Urinary bladder (tissue), 4 donors: ENCODE data around the gene PI3. TPM values are rescaled to one million over a fixed set of nuclear protein-coding genes. Genes with fewer than 3 reads are reported as not detected.
A peak's percentile ranks its signal among the peaks of the same experiment; 100 is the strongest.

ENCODE experiments used
- DNase-seq: peaks from one replicate; pipeline ENCODE4 v3.0.0-alpha.2; 2015; ENCODE audit errors: extremely low spot score
- H3K27ac ChIP-seq: one replicate; pipeline ENCODE4 v1.5.1; 2013; ENCODE audit warnings: low read depth, mild to moderate bottlenecking, moderate library complexity
- H3K36me3 ChIP-seq: one replicate; pipeline ENCODE4 v1.6.1; 2013; ENCODE audit warnings: mild to moderate bottlenecking, moderate library complexity; ENCODE audit not compliant: insufficient read depth
- H3K4me1 ChIP-seq: one replicate; pipeline ENCODE4 v1.6.1; 2013; ENCODE audit warnings: mild to moderate bottlenecking, moderate library complexity; ENCODE audit not compliant: insufficient read depth
- H3K4me3 ChIP-seq: one replicate; pipeline ENCODE4 v1.5.1; 2013; ENCODE audit warnings: low read depth, low read length
- WGBS: extraction: QIAGEN DNeasy Blood & Tissue Kit; methylation state at CpG from one replicate; pipeline ENCODE4 v1.1.7; 2013; 5-methylcytosine and 5-hydroxymethylcytosine counted together
- polyA plus RNA-seq: library from polyadenylated mRNA; stranded (reverse); fragments of 200-250 nt; gene quantifications from one replicate; pipeline ENCODE4 v1.2.3, GENCODE V29; 2013
- total RNA-seq: library from RNA; depleted of rRNA; stranded (reverse); fragments of >200 nt; gene quantifications from one replicate; pipeline ENCODE4 v1.2.3, GENCODE V29; 2014
- donor health status: healthy with polysubstance abuse.
- donor health status: healthy.

The PI3 gene
- total and polyA plus RNA-seq, 2 donors = not detected

GRCh38 chr20:45157962-45158361, 16.7 kb upstream of the PI3 start:
- DNase-seq = peak; percentile 20
- Histone ChIP-seq H3K4me1 (no peaks in the 10 kb centered on the region), H3K4me3 (no peak overlapping the region), H3K27ac (no peak overlapping the region), H3K36me3 (no peaks in the 10 kb centered on the region)
- WGBS = 13% methylated on average over 1 of the region's 1 CpG

DNA sequence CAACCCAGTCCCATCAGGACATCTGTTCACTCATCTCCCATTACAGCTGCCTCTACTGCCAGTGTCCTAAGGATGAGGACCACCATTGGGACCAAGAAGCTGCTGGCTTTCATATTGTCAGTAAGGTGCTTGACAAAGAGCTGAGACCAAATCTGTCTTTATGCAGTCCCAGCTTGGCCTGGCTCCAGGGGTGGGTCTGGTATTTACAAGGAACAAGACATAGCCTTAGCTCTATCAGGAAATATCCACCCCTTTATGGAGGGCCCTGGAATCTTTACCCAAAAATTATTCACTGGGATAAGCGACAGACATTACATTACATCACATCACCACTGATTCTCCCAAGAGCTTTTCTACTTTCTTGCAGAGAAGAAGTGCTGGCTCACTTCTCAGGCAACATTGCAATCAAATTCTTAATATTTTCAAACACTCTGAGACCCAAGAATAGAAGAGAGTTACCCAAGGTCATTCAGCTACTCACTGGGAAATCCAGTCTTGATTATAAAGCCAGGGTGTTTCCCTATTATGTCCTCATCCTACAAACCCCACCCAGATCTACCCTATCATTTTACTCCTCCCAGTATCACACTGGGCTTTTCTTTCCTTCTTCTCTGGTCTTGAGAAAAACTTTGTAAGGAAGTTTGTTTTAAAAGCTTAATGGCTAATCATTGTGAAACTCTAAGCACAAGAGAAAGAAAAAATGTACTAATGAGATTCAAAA, 11.5 kb upstream of the PI3 start:
- no peak overlapping the region for H3K27ac ChIP-seq
- DNase-seq = no peak
- no peak overlapping the region for H3K4me3 ChIP-seq
- WGBS = 55% methylated on average over 1 of the region's 1 CpG
- H3K36me3 ChIP-seq = no peaks in the 10 kb centered on the region
- no peaks in the 10 kb centered on the region for H3K4me1 ChIP-seq

- Histone ChIP-seq H3K4me1 (no peaks in the 10 kb centered on the region), H3K36me3 (no peaks in the 10 kb centered on the region), H3K27ac (no peak overlapping the region), H3K4me3 (no peak overlapping the region)
- DNase-seq = no peak
- 79% methylated on average over 1 of the region's 1 CpG for WGBS
Observed at GRCh38 chr20:45164906-45165305, 9.8 kb upstream of the PI3 start.

DNA sequence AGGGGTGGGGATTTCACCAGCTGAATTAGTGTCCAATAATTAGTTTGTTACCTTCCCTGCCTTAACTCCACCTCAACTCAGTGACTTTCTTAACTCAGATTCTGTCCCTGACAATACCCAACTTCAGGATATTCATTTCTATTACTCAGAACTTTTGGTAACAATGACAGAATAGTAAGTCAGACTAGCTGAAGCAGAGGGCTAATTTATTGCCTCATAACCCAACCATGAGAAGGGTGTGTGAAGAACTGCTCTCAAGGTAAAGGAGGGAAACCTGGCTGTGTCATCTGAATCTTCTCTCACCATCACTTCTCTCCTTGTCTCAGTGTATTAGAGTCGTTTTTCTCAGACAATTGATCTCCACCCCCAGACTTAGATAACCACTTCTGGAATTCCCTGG, 1.2 kb upstream of the PI3 start:
- Histone ChIP-seq H3K4me1 (no peaks in the 10 kb centered on the region), H3K4me3 (no peak overlapping the region), H3K36me3 (no peaks in the 10 kb centered on the region), H3K27ac (no peak overlapping the region)
- 21% methylated on average over 1 of the region's 1 CpG for WGBS
- DNase-seq = no peak

GRCh38 chr20:45176526-45177267, 2.0 kb downstream of the PI3 start:
- Histone ChIP-seq H3K36me3 (no peaks in the 10 kb centered on the region), H3K27ac (no peak overlapping the region), H3K4me3 (no peak overlapping the region), H3K4me1 (no peaks in the 10 kb centered on the region)
- DNase-seq = no peak
- 66% methylated on average over 4 of the region's 4 CpGs for WGBS

GRCh38 chr20:45179166-45179565, 4.5 kb downstream of the PI3 start:
- DNase-seq = no peak
- Histone ChIP-seq H3K4me3 (no peak overlapping the region), H3K36me3 (no peaks in the 10 kb centered on the region), H3K4me1 (no peaks in the 10 kb centered on the region), H3K27ac (no peak overlapping the region)
- 53% methylated on average over 2 of the region's 2 CpGs for WGBS

- no peak for DNase-seq
- no peaks in the 10 kb centered on the region for H3K36me3 ChIP-seq
- H3K4me1 ChIP-seq = no peaks in the 10 kb centered on the region
- H3K27ac ChIP-seq = no peak overlapping the region
- WGBS = 45% methylated on average over 2 of the region's 2 CpGs
- no peak overlapping the region for H3K4me3 ChIP-seq
Observed at GRCh38 chr20:45181639-45182038, 6.9 kb downstream of the PI3 start.

GRCh38 chr20:45183084-45183483, 8.4 kb downstream of the PI3 start:
- no peak overlapping the region for H3K4me3 ChIP-seq
- H3K36me3 ChIP-seq = no peaks in the 10 kb centered on the region
- H3K27ac ChIP-seq = no peak overlapping the region
- WGBS = 86% methylated on average over 2 of the region's 2 CpGs
- no peak for DNase-seq
- H3K4me1 ChIP-seq = no peaks in the 10 kb centered on the region

DNA sequence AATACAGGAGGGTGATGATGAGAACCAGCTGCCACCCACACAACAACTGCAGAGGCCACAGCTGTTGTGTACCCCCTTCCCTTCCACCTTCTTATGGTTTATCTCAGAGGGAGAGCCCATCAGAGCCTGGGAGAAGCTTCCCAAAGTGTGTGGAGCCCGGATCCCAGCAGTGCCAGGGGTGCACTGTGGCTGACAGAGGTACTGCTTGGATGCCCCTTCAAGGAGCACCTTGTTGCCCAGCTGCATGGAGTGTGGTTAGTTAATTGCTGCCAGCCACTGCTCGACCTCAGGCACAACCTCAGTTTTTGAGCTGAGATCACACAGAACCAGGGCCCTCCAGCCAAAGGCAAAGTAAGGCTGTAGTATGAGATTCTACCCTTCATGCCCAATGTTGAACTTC, 13.0 kb downstream of the PI3 start:
- no peak for DNase-seq
- H3K27ac ChIP-seq = no peak overlapping the region
- H3K4me1 ChIP-seq = no peaks in the 10 kb centered on the region
- 65% methylated on average over 2 of the region's 2 CpGs for WGBS
- H3K36me3 ChIP-seq = no peaks in the 10 kb centered on the region
- H3K4me3 ChIP-seq = no peak overlapping the region

DNA sequence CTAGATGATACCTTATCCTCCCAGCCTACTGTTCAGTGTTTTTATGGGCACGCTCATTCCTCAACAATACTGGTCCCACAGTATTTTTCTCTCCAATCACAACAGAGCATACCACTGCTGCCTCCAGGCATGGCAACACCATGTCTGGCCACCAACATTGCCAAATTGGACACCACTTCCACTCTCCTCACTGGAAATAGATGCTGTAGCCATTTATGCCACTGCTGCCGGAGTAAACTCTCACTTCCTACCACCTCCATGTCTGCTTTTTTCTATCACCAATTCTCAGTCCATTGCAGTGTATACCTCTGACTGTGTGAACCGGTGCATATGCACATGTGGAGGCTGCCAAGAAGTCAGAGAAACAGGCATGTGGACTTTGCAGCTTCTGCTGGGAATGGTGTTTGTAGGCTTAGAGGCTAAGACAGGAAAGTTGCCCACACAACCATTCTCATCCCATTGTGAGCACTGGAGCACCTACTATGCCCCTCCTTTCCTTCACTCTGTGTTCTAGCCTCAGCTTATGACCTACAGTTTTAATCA, 14.4 kb downstream of the PI3 start:
- Histone ChIP-seq H3K36me3 (no peaks in the 10 kb centered on the region), H3K4me1 (no peaks in the 10 kb centered on the region), H3K4me3 (no peak overlapping the region), H3K27ac (no peak overlapping the region)
- 87% methylated on average over 3 of the region's 3 CpGs for WGBS
- no peak for DNase-seq

DNA sequence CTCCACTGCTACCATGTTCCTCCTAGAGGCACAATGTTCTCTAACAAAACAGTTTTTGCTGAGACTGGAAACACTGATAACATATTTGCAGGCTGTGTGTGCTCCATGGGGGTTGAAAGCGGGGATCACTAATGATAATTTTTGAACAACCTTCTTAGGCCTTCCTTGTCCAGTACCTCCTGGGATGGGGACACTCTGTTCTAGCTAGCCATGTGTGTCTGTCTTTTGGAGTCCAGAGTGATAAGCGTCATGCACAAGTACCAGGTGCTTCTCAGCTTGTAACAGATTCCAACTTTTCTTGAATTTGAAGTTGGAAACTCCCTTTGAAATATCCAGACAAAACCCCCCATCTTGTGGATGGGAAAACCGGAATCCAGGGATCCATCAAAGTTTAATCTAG, 15.2 kb downstream of the PI3 start:
- no peaks in the 10 kb centered on the region for H3K36me3 ChIP-seq
- no peak overlapping the region for H3K4me3 ChIP-seq
- no peak for DNase-seq
- H3K27ac ChIP-seq = no peak overlapping the region
- 86% methylated on average over 3 of the region's 3 CpGs for WGBS
- no peaks in the 10 kb centered on the region for H3K4me1 ChIP-seq

- Histone ChIP-seq H3K4me1 (no peaks in the 10 kb centered on the region), H3K4me3 (no peak overlapping the region), H3K36me3 (no peaks in the 10 kb centered on the region), H3K27ac (no peak overlapping the region)
- DNase-seq = no peak
- WGBS = 87% methylated on average over 3 of the region's 3 CpGs
Observed at GRCh38 chr20:45191926-45192325, 17.2 kb downstream of the PI3 start.

- no peak overlapping the region for H3K4me3 ChIP-seq
- DNase-seq = no peak
- H3K27ac ChIP-seq = no peak overlapping the region
- H3K36me3 ChIP-seq = no peaks in the 10 kb centered on the region
- 83% methylated on average over 2 of the region's 2 CpGs for WGBS
- no peaks in the 10 kb centered on the region for H3K4me1 ChIP-seq
Observed at GRCh38 chr20:45193331-45193730, 18.6 kb downstream of the PI3 start.

DNA sequence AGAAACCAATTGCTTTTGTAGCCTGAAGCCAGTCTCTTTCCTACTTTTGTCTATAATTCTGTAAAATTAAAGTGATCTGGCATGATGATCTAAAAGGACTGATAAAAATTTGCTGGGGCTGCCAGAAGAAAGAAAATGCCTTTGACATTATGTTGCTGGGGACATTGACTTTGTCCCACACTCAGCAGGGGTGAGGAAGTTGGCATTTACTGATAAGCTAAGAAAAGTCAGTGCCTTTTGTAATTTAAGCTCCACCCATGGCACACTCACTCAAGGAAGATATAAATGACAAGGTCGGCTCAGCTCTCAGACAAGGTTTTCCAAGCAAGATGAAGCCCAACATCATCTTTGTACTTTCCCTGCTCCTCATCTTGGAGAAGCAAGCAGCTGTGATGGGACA, 32.0 kb downstream of the PI3 start, which contains the start of gene SEMG1:
Gene SEMG1, plus strand, starts transcription at position 309 of the 400 bp plus-strand sequence. Its CDS starts 21 bp downstream, at position 330.
- DNase-seq = no peak
- no peak within 1 kb of the TSS for H3K4me3 ChIP-seq
- no peak within 1 kb of the TSS for H3K27ac ChIP-seq
- WGBS = 41% methylated on average over 1 of the region's 1 CpG
- no peaks in the 10 kb centered on the region for H3K4me1 ChIP-seq
- no peaks in the 10 kb centered on the region for H3K36me3 ChIP-seq
